Bone marrow (tissue), 2 donors: Measurements from ENCODE around the gene CSNK1D.
A peak's percentile ranks its signal among the peaks of the same experiment; 100 is the strongest.

Source experiments
- DNase-seq, 2 donors: peaks; one replicate each; lab custom pipeline; 2025; lab: John Stamatoyannopoulos, UW

CSNK1D gene

DNA sequence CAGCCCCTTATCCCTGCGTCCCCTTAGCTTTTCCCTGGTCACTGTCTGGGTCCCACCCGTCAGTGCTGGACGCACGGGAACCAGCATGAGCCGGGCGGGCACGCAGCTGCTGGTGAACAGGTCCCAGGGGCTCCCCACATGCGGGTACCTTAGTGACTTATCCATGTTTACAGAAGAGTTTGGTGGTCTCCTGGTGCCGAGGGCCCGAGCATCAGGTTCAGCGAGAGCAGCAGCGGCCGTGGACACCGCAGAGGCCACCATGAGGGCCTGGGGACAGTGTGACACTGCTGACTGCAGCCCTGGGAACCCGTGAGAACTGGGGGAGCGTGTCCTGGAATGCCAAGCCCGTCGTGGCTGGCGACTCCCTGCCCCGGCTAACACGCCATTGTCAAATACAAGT lies 37.4 kb upstream of the CSNK1D start:
- no peak for DNase-seq

DNA sequence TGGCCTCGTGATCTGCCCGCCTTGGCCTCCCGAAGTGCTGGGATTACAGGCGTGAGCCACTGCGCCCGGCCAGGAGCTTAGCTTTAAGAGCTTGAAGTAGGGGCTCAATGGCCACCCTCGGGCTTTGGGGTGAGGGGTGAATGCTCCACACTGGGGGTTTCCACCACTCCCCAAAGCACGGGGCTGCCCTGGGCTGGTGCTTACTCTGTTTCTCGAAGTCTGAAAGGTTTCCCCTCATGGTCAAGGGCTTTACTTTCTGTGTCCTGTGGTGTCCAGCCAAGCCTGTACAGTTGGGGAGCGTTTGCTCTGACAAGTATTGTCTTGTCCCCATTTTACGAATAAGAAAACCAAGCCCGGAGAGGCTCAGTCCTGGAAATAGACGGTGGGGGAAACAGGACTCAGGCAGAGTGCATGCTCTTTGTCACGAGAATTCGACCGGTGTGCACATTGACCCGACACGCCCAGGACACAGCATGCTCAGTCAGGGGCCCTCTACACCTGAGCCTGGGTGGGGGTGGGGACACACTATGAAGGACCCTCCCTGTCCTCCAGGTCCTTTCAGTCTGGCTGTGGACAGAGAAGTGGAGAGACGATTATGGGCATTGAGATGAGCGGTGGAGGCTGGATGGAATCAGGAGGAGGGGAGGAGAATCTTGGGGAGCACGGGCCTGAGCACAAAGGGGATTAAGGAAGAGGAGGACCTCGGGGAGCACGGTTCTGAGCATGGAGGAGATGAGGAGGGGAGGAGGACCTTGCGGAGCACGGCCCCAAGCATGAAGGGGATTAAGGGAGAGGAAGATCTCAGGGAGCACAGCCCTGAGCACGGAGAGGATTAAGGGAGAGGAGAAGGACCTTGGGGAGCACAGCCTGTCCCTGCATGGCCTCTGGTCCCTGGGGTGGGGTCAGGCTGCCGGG lies 36.4 kb upstream of the CSNK1D start:
- no peak for DNase-seq

DNA sequence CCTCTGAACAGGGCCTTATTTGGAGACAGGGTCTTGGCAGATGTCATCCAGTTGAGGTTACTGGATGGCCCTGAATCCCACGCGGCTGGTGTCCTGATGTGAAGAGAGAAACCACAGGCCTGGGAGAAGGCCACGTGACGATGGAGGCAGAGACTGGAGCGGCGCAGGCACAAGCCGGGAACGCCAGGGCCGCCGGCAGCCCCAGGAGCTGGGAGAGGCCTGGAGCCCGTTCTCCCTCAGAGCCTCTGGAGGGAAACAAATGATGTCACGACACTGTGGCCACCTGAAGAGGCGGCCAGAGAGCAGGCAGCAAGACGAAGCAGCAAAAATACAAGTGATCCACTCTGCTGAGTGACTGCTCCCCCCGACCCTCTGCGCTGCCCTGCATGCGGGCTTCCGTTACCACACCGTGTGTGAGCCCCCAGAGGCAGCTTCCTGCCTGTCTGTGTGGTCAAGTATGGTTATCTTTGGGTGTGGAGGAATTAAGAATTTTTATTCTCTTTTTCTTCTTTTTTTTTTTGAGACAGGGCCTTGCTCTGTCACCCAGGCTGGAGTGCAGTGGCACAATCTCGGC lies 32.3 kb upstream of the CSNK1D start:
- peak in 1 of 2 donors; percentile 23 for DNase-seq

DNA sequence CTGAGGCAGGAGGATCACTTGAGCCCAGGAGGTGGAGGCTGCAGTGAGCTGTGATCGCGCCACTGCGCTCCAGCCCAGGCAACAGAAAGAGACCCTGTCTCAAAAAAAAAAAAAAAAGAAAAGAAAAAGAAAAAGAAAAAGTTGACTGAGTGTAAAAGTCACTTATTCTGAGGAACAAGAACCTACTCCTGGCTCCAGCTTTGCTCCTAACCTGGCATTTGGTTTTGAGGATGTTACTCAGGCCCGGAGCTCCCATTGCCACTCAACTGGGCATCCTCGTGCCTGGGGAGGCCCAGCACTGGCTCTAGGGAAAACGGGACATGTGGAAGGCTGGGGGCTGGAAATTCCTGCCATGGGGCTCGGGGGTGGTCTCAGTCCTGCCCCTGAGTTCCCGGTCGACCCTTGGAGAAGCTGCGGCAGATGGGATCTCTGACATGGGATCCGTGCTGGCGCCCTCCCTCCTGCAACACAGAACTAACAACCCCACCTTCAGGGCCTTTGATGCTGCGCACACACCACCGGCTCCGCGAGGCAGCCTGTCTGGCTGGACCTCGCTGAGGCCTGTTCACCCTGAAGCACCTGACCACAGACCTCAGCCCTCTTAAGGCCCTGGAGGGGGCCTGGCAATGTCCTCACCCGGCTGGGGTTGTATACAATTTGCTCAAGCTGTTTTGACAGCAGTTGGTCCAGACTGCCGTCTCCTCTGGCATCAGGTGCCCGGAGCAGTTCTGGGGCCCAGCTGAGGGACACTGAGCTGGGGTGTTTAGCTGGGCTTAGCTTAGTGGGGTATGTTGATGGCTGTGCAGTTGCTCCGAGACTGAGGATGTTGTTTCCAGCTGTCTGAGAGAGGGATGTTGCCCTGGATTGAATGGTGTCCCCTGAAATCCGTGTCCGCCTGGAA lies 31.6 kb upstream of the CSNK1D start:
- DNase-seq, result no peak

DNA sequence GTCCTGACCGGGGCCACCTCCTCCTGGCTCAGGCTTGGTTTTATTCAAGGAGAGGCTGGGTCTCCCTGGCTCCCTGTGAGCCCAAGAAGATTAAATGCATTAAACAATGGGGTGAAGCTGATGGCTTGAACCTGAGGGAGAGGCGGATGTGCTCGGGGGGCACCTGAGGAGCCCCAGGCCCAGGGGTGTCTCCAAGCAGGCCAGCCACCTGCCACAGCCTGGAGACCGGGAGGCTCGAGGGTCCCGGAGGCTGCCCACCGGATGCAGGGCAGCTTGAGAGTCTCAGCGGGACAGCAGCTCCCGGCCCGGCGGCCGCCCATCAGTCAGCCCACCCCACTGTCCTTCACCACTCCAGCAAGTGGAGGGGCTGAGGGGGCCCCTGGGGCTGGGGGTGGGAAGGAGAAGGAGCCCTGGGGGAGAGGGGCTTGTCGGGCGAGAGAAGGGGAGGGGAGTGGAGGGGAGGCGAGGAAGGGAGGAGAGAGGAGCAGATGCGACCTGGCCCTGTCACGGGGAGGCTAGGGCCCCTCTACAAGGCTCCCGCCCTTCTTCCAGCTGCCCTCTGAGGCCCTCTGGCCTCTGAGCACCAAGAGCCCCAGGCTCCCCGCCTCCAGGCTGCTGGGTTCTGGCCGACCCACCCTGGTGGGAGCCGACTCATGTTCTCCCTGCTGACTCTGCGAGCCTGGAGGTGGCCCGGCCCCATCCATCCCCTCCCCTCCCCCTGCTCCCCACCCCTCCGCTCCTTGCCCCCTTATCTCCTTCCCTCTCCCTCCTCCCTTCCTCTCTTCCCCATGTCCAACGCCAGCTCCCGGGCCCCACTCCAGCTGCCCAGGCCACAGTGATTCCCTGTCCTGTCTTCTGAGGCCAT lies 30.7 kb upstream of the CSNK1D start:
- no peak for DNase-seq

DNA sequence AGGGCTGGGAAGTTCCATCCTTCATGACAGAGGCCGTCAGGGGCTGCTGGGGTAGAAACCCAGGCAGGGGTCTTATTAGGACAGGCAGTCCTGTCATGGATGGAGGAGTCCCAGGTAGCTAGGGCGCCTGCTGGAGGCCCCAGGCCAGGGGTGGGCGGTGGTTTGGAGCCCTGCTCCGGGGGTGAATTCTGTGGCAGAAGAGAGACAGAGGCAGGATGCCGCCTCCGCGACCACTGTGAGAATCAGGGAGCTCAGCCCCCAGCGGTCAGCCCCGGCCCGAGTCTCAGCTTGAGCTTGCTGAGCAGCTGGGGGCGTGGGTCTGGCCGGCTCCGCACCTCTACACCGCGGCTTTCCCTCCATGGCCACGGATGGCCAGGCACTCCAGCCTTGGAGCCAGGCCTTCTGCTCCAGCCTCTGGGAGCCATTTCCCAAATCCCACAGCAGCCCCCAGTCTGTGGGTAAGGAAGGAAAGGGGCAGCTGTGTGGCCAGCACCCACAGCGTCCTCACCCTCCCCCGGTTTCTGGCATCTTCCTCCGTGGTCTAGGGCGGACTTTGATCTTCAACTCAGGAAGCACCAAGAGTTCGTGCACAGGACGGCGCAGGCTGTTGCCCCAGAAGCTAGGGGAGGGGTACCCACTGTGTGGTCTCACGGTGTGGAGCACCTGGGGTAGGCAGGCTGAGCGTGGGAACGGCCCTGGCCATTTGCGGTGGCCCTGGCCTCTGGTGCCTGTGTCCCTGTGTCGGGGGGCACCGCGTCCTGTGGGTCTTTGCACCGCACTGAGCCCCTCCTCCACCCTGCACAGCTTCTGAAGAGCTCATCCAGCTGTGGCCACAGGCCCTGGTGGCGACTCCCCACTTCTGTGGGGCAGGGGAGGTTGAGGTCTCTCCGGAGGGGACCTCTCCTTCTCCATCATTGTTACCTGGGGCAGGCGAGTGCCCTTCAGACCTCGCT lies 29.8 kb upstream of the CSNK1D start:
- DNase-seq, result no peak

DNA sequence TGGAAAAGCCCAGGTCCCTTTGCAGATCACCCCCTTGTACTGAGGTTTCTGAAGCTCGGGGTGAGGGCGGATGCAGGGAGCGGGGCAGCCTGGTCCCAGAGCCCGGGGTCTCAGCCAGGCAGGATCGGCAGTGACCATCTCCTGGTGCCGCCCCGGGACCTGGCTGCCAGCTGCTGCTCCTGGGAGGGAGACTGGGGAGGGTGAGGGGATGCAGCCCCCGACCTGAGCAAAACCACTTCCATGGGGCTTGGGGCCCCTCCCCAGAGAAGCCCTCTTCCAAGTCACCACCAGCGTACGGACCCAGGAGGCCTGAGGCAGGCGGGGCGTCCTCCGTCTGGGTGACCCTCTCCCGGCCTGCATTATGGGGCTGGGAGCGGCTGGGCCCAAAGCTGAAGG lies 29.1 kb upstream of the CSNK1D start:
- no peak for DNase-seq

DNA sequence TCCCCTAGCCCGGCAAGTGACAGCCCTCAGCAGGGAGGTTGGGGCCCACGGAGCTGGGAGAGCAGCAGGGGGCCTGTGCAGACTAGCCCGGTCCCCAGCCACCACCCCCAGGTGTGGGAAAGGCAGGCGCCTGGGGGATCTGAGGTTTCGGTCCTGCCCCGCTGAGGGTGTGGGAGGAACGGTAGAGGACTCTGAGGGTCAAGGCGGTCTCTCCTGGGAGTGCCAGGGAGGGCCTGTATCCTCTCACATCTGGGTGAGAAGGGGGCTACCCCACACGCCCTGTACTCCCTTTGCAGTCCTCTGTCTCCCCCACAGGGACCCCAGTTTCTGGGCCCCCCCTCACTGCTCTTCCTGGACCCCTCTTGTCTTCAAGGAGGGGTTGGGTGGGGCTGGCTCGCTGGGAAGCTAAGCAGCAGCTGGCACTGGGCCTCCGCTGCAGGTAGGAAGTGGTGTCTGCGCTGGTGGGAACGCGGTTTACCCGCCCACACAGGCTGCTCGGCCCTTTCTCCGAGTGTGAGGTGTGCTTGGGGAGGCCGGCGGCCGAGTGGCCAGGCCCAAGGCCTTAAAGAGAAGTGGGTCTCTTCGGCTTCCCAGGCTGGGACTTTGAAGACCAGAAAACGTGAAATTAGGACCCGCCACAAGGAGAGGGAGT lies 28.5 kb upstream of the CSNK1D start:
- DNase-seq, result no peak

DNA sequence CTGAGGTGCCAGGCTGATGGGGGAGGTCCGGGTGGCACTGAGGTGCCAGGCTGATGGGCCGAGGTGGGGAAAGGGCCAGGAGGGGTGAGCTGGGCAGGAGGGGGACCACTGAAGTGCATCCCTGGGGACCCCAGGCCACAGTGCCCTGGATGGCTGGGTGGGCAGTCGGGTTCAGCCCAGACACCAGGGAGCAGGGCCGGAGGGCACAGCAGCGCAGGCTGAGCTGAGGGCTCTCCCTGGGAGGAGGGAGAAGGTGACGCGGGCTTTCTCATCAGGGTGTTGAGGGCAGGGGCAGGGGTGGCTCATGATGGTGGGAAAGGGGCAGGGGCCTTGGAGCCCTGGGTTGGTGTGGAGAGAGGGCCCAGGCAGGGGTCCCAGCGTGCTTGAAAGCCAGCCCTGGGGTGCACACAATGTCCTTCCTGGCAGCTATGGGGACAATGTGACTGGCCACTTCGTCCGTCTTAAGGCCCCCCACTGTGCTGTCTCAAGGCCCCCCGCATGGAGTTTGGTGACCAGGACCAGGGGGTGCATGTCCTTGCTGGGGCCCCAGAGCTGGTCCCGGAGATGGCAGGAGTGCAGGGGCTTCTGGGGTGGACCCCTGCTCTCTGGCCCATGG lies 27.9 kb upstream of the CSNK1D start:
- DNase-seq, result no peak

DNA sequence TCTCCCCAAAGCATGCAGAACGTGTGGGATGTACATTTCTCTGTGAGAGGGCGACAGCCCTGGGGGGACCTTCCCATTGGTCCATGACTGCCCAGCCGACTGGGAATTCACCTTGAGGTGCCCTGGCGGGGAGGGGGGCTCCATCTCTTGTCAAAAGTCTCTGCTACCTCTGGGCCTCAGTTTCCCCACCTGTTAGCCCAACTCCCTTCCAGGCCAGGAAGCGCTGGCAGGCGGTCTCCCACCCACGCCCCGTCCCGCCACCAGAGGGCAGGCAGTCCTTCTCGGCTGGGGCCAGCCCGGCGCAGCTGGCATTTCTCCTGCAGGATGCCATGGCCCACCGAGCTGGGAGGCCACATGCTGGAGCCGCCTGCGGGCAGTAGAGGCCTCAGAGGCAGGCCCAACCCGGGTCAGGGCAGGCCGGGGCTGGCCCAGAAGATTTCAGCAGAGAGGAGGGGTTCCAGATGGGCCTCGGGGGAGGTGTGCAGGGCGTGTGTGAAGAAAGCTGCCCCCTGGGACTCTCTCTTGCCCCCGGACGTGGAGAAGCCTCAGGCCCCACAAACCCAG lies 27.3 kb upstream of the CSNK1D start:
- DNase-seq, result peak; percentile 35 to 51

DNA sequence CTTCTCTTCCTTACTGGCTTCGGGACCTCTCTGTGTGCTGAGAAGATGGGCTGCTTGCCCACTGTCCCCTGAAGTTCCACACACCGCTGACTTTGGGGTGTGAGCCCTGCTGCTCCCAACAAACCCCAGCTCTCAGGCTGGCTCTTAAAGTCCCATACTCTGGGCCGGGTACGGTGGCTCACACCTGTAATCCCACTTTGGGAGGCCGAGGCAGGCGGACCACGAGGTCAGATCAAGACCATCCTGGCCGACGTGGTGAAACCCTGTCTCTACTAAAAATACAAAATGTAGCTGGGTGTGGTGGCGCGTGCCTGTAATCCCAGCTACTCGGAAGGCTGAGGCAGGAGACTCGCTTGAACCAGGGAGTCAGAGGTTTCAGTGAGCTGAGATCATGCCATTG lies 26.7 kb upstream of the CSNK1D start:
- DNase-seq, result no peak

DNA sequence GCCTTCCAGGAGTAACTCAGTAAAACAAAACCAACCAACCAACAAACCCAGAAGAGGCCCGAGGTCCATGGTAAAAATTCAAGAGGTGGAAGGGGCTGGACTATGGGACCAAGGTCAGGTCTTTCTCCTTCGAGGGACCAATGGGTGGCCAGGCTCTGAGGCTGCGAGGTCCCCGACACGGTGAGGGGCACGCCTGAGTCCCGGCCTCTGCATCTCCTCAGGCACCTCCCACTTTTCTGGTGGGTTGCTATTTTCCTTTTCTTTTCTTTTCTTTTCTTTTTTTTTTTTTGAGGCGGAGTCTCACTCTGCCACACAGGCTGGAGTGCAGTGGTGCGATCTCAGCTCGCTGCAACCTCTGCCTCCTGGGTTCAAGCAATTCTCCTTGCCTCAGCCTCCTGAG lies 26.0 kb upstream of the CSNK1D start:
- DNase-seq, result no peak

DNA sequence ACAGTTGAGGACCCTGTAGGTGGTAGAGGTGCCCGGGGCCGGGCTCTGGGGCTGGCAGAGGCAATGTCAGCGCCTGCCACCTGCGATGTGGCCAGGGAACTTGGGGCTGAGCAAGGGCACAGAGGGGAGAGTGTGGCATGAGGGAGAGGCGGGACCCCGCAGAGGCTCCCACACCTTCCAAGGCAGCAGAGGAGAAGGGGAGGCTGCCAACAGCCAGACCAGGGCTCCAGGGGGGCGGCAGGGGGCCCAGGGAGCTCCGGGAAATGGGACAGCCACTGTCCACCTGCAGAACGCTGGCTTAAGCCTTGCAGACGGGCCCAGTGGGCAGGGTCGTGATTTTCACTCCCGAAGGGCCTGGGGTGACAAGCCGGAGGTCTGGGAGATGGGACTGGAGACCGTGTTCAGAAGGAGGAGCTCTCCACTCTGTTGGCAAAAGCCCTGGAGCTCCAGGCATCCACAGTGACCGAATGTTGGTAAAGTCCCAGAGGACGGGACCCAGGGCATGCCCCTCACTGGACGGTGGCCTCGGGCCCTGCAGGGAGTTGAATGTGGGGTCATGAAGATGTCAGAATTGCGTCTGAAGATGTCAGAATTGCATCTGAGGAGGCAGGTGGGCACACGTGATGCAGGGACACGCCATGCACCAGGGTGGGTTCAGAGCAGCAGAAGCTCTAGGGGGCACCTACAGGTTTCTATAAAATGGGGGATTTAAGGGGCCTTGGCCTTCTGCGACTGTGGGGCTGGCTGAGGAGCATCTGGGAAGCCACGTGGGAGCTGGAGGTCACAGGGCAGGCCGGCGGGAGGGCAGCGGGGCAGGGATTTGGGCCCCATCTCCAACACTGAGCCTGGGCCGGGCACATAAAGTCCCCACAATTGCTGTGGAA lies 25.3 kb upstream of the CSNK1D start:
- no peak for DNase-seq

DNA sequence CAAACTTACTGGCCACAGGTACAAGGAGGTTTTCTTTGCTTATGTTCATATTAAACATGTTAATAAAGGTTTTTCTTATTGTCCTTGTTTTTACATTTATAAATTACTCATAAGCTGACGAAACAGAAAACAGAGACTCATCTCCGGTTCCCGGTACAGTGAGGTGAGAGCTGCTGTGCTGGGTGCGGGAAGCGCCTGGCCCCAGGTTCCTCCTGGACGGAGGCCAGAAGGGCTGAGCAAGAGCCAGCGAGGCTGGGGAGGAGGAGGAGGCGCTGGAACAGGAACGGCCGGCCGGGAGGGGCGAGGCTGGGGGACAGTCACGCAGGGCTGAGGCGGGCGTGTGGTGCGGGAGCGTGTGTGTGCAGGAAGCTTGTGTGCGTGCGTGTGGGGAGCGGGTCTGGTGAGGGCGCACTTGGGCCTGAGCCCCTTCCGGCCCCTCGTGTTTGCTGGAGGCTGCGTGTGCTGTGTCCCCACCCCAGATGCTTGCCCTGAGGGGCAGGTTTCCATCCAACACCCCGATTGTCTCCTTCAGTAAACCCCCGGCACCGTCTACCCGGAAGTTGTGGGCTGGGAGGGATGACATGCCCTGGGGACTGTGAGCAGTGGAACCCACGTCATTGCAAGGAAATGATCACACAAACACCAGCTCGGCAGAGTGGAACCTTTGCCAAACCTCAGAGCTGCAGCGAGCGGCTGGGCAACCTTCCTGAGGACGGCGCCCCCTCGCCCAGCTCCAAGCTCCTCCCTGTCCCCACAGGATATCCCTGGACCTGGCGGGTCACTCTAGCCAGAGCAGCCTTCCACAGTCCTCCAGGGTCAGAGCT lies 24.4 kb upstream of the CSNK1D start:
- peak; percentile 88 to 96 for DNase-seq

DNA sequence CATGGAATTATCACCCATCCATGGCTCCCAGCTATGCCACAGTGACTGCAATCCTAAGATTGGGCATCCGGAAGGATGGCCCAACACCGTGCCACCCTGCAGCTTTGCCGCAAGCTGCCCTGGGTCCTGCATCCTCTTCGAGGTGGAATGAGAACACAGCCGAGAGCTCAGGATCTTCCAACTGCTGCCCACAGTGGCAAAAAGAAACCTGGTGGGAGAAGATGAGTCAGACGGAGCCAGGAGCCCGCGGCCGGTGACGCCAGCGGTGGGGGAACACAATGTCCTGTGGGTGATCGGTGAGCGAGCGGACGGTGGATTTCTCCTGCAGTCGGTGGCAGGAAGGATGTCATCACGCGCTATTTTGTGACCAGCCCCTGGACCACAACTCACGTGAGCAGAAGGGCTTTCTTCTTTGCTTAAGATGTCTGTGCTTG lies 23.8 kb upstream of the CSNK1D start:
- DNase-seq, result peak; percentile 71 to 82

DNA sequence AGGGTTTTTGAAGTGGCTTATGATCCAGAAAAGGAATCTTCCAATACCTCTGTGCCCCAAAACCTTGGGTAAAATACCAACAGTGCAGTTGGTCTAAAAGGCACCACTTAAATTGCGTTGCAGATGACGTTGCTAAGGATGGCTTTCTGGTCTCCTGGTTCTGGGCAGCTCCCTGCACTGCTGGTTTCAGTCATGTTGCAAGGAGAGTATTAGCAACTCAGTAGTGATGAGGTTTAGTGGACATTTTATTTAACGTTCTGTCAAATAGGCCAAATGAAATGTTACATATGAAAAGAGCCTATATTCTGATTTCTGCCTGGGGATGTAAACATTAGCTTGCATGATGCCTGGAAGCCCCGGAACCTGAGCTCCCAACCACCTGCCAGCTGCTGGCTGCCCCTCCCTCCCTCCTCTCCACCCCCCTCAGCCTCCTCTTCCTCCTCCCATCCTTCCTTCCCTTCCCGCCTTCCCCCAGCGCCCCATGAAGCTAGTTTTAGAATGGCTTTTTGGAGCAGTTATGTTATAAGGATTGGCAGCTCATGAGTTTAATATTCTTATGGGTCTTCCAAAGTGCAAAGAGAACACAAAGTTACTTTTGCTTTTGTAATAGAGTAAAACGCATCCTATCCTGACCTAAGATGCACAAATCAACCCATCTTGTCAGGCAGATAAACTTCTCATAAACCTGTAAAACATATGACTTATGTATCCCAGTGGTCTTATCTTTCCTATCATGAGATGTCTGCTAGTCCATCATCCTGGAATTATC lies 23.2 kb upstream of the CSNK1D start:
- no peak for DNase-seq

DNA sequence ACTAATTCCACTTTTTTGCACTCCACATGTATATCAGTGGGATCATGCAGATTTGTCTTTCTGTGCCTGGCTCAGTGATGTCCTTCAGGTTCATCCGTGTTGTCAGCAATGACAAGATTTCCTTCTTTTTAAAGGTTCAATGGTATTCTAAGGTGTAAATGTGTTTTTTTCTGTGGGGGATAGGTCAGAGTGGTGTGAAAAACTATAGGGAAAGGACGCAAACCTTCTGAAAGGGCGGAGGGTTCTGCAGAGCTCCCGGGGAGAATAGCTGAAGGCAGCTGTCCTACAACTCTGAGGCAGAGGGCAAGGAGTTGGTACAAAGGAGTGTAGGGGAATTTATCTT lies 21.9 kb upstream of the CSNK1D start:
- DNase-seq, result no peak
